ENCODE results near the gene MED16.
A peak's percentile ranks its signal among the peaks of the same experiment; 100 is the strongest.
"Not testable (repeated sequence)": the region's sequence is repeated elsewhere in the genome, so short reads cannot be mapped to it uniquely, and the experiment has no call there.

MED16 gene

DNA sequence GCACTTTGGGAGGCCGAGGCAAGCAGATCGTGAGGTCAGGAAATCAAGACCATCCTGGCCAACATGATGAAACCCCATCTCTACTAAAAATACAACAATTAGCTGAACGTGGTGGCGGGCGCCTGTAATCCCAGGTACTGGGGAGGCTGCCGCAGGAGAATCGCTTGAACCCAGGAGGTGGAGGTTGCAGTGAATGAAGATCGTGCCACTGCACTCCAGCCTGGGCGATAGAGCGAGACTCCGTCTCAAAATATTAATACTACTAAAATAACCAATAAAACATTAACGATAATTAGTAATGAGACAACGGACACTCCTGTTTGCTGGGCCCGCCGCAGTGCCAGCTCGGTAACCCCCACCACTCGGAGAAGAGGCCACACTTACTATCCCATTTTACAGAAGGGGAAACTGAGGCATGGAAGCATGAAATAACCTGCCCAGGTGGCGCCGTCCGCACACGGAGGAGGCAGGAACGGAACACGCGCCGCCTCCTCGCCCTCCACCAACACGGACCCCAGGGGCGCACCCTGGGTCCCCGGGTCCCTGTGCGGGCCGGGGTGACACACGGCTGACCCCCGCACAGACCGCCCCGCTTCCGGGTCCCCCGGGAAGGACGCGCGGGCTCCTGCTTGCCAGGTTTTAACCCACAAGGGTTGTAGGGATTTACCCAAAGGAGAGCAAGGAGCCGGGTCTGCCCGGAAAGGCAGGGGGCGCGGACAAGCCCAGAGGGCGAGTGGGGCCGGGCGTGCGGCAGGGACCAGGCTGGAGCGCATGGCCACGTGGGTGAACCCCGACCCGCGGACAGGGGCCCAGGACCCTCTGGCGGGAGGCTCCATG is 18.4 kb upstream of the MED16 start:
- DNase-seq = no peak

DNA sequence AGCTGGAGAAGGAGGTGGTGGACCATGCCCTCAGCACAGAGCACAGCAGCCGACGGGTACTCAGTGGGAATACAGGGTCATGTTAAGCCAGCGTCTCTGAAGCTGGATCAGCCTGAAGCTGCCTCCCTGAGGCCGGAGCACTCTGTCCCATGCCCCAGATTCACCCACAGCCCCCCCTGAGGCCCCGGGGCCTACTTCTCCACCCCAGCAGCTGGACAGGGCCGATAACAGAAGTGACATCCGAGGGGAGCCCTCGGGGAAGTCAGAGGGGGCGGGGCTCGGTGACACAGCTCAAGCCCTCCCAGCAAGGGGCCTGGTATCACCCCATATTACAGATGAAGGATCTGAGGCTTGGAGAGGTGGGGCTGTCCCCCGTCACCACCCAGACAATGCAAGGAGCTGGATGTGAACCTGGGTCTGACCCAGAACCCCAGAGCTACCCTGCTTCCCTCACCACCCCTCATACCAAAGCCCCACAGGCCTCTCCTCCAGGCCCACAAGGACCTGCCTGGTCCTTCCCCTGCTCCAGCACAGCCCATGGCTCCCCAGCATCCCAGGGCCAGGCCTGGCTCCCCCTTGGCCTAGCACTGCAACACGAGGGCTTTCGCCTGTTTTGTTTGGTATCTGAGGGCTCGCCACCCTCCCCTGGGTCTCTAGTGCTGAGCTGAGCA is 14.3 kb upstream of the MED16 start:
- peak; percentile 99 for DNase-seq

DNA sequence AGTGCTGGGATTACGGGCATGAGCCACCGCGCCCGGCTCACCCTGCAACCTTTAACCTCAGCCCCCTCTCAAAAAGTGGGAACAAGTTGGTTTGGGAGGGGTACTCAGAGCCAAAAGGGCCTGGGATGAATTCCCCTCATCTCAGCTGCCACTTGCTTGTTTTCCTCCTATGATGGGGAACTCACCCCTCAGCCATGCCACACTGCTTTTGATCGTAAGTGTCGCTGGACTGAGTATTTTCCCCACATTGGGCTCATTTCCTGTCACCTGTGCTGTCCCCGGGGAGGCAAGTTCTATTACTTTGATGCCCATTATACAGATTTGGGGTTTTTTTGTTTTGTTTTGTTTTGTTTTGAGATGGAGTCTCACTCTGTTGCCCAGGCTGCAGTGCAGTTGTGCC is 13.5 kb upstream of the MED16 start:
- no peak for DNase-seq

DNA sequence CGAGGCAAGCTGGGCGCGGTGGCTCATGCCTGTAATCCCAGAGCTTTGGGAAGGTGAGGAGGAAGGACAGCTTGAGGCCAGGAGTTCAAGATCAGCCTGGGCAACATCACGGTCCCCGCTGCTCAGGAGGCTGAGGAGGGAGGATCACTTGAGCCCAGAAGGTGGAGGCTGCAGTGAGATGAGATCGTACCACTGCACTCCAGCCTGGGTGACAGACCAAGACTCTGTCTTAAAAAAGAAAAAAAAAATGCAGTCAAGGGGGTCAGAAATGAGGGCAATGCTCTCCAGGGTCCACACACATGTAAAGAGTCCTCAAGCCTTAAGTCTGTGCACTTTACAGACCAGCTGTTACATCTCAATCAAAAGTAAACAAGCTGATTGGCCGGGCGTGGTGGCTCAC is 11.6 kb upstream of the MED16 start:
- no peak for DNase-seq

DNA sequence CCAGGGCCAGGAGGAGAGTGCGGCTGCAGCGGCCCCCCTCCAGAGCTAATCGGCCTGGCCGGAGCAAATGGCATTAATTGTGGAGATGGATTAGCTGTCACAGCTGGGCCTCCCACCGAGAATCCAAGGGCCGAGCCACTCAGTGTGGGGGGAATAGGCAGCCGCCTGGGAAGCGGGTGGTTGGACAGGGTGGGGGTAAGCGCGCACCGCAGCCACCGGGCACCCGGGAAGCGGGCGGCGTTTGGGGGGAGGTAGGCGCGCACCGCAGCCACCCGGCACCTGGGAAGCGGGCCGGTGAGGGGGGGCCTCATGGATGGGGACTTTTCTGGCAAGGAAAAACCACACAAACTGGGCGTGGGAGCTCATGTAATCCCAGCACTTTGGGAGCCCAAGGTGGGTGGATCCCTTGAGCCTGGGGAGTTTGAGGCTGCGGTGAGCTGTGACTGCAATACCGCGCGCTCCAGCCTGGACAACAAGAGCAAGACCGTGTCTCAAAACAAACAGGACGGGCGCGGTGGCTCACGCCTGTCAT is 10.3 kb upstream of the MED16 start:
- no peak for DNase-seq

DNA sequence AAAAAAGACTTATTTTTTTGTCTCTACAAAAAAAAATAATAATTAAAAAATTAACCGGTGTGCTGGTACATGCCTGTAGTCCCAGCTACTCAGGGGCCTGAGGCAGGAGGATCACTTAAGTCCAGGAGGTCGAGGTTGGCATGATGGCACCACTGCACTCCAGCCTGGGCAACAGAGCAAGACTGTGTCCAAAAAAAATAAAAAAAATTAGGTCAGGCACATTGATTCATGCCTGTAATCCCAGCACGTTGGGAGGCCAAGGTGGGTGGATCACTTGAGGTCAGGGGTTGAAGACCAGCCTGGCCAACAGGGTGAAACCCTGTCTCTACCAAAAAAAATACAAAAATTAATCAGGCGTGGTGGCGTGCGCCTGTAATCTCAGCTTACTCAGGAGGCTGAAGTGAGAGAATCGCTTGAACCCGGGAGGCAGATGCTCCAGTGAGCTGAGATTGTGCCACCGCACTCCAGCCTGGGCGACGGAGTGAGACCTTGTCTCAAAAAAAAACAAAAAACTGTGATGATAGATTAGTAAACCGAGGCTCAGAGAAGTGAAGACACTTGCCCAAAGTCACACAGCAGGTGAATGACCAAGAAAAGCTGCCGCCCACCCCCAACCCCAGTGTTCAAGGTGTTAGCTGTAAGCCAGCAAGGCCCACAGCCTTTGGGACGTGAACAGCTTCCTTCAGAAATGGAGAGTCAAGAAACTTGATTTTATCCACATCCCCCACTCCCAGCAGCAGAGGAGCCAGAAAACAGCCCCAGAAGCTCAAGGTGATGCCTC is 9.6 kb upstream of the MED16 start:
- no peak for DNase-seq

DNA sequence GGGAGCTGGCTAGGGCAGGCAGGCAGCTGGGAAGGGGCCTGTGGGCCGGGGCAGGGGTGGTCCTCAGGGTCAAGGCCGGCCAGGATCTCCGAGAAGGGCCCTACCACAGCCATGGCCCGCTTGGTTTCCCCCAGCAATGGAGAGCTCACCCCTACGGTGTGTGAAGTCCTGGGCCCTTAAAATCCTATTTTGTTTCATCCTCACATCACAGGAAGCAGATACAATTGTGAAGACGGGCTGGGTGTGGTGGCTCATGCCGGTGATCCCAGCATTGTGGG is 9.0 kb upstream of the MED16 start:
- no peak for DNase-seq

DNA sequence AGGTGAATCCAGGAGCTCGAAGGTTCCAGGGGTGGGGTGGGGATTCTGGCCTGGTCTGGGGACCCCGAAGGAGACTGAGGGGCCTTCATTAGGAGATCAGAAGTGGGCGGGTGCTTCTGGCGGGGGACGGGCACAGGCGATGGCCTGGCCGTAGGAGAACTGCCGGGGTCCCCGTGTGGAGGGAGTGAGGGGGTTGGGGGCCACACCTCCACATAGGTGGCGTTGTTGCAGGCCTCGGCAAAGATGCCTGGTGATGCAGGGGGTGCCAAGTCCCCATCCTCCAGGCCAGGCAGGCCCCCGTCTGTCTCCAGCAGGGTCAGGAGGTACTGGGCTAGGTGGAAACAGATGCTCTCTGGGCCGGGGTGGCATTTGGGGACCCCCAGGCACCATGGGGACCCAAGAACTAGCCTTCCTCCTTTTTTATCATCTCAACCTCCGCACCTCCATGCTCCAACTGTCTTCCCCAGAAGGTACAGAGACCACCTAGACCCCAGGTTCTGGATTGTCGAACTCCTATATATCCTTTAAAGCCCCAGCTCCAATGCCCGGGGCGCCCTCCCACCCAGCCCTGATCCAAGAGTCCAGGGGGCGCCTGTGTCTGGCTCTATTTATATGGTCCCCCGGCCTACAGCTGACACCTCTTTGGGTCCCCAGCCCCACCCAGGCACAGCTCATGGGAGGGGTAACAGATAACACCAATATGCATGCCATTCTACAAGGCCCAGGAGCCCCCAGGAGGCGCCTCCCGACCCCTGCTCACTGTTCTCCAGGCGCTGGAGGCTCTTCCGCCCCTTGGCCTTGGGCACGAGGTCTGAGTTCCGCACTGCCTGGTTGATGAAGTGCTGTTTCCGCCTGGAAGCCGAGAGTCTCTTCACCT is 8.5 kb upstream of the MED16 start:
- DNase-seq = no peak

DNA sequence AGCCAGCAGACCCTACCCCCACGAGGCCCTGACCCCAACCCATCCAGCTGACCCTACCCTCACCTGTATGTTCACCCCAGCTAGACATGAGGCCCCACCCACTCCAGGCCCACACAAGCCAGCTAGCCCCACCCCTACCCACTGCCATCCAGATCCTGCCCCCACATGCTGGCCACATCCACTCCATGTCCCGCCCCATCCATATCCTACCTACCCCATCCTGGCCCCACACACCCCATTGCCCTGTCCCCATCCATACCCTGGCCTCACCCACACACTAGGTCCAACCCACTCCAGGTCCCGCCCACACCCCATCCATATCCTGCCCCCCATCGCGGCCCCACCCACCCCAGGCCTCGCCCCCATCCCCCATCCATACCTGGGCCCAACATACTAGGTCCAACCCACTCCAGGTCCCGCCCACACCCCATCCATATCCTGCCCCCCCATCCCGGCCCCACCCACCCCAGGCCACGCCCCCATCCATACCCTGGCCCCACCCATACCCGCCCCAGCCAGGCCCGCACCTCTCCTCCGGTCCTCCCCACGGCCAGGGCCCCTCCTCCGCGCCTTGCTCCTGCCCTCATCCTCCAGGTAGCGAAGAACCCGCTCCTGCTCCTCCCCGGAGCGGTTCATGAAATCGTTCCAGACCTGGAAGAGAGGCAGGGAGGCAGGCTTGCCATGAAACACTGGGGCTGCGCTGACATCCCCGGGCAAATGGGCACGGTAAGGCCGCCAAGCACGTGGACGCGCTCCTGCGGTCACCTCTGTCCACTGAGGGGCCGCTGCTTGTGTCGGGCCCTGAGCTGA is 7.5 kb upstream of the MED16 start:
- DNase-seq = peak; percentile 64

DNA sequence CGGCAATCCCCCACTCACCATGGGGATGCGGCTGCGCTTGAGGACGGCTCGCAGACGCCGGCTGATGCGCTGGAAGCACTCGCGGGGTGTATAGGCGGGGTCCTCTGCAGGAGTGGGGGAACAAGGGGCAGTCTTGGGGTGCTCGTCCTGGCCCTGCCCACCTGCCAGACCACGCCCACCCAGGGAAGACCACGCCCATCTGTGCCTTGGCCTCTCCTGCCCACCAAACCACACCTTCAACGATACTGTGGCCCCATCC is 7.0 kb upstream of the MED16 start:
- DNase-seq = no peak

DNA sequence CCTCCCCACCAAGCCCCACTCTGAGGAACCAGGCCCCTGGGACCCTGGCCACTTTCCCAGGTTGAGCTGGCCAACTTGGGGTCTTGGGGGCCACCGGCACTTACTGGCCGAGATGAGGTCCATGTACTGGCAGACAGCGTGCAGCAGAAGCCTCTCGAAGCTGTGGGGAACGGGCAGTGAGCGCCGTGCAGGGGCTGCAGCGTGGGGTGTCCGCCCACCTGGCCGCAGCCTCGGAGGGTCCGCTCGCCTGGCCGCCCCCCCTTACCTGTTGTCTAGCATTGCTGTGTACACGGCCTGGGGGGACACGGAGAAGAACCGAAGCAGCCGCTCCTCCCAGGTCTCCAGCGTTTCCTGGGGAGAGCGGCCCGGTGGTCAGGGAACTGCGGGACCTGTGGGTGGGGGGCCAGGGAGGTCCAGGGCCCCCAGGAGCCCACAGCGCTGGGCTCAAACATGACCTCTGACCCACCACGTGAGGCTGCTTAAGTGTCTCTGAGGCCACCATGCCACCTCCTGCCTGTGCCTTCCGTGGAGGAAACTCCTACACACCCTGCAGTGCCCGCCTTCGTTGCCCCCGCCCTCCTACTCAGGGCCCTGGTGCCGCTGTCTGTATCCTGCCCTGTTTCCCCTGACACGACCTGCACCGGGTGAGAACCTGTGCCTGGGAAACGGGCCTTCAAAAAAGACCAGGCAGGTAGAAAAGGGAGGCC is 6.5 kb upstream of the MED16 start:
- DNase-seq = no peak

DNA sequence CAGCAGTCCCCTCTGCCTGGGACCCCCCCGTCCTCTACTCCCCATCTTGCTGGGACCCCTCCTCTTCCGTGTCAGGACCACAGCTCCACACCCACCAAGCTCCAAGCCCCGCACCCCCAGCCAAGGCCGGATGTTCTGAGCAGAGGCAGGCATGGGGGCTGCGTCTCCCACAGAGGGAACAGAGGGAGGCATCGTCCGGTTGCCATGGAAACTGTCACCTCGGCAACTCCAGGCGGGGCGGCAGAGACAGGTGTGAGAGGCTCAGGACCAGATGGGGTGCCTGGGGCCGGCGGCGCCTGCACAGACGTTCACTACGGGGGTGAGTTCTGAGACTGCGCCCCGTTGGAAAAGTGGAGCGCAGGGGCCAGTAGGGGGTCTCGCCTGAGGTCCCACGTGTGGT is 5.7 kb upstream of the MED16 start:
- DNase-seq = no peak

DNA sequence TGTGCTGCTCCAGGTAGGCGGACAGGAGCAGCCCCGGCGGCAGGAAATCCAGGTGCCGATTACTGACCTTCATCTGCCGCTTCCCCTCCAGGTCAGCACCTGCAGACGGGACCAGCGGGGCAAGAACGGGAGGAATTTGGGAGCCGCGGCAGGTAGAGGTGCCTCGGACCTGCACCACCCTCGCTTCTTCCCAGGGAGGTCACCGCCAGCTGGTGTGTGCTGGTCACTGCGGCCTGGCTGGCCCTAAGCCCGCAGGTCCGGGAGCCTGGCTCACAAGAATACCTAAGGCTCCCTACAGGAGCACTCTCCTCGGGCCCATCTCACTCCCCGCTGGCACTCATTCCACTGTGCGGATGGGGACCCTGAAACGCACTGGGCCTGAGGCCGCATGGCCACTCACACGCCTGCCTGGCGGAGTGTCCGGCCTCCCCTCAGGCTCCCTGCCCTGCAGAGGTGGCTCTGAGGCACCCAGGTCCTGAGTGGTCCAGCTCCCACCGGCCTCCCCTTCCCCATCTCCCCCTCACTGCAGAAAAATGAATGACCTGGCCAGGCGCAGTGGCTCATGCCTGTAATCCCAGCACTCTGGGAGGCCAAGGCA is 4.6 kb upstream of the MED16 start:
- no peak for DNase-seq

DNA sequence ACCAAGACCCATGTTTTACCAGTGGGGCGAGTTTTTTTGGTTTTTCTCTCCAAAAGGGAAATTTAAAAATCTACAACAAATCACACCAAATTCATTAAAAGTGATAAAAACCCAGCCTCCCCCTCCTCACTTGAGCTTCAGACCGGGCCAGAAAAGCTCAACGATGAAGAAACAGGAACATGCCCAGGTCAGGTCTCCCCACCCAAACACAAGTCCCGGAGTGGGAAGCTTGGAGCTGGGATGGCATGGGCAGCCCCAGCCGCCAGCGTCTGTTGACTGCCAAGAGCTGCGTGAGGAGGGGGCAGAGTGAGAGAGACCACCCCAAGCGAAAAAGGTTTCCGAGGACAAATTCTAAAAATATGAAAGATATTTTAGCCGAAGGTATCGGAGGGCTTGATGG is 4.0 kb upstream of the MED16 start:
- DNase-seq = no peak

DNA sequence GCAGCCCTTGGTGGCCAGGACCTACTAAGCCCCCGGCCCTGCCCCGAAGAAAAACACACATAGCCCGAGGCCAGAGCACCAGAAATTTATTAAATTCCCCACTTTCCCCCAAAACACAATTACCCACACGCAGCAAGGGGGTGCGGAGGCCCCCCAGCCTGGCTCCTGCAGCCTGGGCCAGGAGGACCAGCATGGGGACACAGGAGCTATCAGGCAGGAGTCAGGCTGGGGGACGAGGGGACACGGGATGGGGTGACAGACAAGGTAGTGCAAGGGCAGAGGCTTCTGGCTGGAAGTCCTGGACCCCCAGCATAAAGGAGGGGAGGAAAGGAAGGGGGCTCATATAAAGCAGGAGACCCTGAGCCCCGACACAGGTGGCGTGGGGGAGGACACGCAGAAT is 3.4 kb upstream of the MED16 start:
- no peak for DNase-seq

DNA sequence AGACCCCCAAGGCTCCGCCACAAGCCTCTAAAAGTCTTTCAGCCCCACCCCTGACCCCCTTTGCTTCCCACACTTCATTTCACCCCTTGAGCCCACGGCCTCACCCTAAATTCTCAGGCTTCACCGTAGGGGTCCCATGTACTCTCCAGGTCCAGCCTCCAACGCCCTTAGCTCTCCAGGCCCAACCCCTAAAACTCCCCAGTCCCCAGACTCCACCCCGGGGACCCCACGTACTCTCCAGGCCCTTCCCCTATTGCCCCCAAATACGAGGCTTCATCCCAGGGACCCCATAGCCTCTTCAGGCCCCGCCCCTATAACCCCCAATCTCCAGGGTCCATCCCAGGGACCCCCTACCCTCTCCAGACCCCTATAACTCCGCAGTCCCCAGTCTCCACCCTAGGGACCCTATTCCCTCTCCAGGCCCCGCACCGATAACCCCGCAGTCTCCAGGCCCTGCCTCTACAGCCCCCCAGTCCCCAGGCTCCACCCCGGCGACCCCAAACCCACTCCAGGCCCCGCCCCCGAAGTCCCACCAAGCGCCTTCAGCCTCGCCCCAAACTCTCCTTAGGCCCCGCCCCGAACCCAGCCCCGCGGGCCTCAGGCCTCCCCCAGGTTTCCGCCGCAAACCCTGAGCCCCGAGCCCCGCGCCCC is 619 bp downstream of the MED16 start:
- DNase-seq = no peak

DNA sequence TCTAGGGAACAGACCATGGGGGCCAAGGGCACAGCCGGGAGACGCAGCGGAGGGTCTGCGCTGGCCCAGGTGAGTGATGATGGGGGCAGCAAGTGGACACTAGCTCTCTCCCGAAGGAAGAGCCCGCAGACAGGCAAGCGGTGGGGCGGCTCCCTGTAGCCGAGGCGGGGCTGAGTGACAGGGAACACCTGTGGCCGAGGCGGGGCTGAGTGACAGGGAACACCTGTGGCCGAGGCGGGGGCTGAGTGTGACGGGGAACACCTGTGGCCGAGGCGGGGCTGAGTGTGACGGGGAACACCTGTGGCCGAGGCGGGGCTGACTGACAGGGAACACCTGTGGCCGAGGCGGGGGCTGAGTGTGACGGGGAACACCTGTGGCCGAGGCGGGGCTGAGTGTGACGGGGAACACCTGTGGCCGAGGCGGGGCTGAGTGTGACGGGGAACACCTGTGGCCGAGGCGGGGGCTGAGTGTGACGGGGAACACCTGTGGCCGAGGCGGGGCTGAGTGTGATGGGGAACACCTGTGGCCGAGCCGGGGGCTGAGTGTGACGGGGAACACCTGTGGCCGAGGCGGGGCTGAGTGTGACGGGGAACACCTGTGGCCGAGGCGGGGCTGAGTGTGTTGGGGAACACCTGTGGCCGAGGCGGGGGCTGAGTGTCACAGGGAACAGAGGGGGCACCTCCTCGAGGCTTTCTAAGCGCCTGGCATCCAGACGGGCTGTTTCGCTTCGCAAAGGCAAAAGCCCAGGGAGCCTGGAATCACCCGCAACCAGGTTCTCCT is 1.4 kb downstream of the MED16 start:
- DNase-seq = not testable (repeated sequence)

DNA sequence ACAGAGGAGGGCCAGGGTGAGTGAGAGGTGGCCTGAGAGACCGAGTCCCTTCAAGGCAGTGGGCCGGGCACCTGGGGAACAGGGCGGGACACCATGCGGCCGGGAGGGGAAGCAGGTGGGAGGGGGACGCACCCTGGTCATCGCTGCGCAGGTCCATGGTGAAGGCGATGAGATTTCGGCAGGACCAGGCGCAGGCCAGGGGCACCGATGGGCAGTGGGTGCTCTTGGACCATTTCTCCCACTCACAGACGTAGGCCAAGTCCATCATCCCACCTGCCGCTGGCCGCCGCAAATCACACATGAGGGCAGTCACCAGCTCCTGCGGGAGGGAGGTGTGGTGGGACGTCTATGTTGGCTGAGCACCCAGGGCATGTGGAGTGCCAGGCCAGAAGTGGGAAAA is 2.2 kb downstream of the MED16 start:
- DNase-seq = no peak

DNA sequence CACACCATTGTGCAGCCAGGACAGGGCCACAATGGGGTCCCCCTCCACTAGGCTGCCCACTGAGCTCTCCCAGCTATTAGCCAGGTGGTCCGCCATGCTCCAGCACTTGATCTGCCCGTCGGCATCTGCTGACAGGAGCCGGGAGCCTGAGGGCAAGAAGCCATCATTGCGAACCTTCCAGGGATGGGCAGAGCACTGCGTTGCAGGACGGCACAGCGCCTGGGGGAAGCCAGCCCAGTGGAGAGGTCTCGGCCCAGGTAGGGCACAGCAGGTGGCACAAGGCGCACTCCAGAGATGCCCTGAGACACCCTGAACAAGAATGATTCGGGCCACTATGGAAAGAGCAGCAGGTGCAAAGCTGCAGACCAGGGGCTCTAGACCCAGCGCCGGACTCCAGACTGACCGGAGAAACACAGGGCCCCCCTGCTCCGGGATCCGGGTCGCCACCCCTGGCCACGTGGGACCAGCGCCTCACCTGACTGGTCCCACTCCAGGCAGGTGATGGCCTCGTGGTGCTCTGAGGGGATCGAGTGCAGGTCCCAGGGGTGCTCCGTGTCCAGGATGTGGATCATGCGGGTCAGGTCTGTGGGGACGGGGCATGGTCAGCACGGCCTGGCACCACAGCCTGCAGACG is 3.2 kb downstream of the MED16 start:
- DNase-seq = no peak

Measured in hematopoietic multipotent progenitor cell treated with erythropoietin and hydrocortisone succinate and interleukin-3 and kit ligand, for 8 days (in vitro differentiated cells).